GM12801 (cell line): Measurements from ENCODE around the gene GAS7.

Experiments used
- TF ChIP-seq, protein P1 (sequence below): IDR thresholded peaks from one replicate; pipeline ENCODE4 v1.5.1; 2011; ENCODE audit warnings: control low read depth; ENCODE audit not compliant: insufficient read length; ENCODE audit errors: extremely low read depth

GAS7 gene

DNA sequence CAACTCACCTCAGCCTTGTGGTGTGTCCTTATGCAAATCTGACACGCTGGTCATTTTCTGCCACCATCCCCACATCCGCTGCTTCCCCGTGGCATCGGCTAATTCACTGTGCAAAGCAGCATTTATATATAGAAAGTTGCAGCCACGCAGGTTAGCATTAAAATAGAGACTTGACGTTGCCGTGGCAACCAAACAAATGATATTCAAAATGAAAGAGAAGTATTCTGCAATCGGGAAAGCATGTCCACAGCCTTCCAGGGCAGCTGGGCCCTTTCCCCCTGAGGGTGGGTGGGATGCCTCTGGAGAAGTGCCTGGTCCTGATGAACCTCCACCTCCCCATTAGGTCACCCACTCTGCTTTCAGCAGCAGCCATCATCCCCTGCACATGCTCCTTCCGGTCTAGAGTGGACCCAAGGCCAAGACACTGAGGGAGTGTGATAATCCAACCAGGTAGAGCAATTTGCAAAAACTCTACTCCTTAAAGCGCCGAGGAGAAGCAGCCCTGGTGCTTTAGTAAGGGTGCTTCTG is 138.7 kb downstream of the GAS7 start:
- TF ChIP-seq, protein P1, sequence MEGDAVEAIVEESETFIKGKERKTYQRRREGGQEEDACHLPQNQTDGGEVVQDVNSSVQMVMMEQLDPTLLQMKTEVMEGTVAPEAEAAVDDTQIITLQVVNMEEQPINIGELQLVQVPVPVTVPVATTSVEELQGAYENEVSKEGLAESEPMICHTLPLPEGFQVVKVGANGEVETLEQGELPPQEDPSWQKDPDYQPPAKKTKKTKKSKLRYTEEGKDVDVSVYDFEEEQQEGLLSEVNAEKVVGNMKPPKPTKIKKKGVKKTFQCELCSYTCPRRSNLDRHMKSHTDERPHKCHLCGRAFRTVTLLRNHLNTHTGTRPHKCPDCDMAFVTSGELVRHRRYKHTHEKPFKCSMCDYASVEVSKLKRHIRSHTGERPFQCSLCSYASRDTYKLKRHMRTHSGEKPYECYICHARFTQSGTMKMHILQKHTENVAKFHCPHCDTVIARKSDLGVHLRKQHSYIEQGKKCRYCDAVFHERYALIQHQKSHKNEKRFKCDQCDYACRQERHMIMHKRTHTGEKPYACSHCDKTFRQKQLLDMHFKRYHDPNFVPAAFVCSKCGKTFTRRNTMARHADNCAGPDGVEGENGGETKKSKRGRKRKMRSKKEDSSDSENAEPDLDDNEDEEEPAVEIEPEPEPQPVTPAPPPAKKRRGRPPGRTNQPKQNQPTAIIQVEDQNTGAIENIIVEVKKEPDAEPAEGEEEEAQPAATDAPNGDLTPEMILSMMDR = no peak

DNA sequence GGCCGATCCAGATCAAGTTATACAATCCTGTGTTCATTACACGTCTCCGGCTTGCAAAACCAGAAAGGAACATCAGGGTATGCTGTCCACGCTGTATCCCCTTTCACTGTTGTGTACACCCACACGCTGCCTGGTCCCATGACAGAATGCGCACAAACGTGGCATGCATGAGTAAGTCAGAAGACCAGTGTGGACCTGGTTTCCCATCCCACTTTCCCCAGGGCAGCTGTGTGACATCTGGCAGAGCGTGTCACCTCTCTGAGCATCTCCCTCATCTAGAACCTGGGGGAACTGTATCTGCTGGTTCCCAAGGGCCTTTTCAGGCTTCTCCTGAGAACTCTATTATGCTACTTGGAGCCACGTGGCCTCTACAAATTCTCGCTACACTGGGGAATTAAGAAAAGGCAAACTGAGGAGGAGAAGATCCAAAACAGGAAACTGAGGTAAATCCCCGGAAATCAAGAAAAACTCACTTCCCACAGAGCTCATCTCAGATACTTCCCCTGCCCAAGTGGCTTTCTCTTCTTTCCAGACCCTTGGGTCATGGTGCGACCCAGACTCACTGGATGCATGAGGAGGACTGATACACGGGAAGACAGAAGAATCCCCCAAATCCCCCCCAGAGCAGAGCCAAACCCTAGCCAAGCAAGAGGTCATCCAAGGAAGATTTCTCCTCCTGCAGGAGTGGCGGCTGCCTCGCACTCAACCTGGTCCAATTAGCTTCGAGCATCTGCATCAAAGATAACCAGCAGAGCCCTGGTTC is 139.3 kb downstream of the GAS7 start:
- TF ChIP-seq, protein P1 = no peak

DNA sequence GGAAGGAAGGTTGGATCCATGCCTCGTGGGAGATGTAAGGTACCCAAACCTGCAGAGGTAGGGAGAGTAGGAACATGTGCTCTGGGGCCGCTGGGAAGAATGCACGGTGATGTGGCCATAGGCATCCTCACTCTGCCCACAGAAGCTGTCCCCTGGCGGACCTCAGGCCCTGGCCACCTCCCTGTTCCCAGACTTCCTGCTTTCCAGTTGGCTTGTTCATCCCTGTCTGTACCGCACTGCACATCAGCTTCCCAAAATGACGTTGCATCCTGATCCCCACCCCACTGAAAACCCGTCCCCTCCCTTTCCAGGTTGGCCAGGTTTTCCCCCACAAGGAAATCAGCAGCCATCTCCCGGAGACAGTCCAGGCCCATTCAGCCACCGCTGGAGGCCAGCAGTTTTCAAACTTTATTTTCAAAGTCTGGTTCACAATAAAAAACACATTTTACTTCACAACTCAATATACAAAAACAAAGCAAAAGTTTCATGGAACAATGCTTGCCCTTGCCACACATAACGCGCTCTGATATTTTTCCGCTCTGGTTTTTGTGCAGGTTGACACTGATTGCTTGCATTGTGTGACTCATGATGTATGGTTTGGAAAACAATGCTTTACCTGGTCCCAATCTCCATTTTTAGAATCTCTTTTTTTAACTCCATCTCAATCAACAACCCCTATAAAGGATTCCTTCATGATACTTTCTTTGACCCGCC is 143.0 kb downstream of the GAS7 start:
- TF ChIP-seq, protein P1 = no peak

DNA sequence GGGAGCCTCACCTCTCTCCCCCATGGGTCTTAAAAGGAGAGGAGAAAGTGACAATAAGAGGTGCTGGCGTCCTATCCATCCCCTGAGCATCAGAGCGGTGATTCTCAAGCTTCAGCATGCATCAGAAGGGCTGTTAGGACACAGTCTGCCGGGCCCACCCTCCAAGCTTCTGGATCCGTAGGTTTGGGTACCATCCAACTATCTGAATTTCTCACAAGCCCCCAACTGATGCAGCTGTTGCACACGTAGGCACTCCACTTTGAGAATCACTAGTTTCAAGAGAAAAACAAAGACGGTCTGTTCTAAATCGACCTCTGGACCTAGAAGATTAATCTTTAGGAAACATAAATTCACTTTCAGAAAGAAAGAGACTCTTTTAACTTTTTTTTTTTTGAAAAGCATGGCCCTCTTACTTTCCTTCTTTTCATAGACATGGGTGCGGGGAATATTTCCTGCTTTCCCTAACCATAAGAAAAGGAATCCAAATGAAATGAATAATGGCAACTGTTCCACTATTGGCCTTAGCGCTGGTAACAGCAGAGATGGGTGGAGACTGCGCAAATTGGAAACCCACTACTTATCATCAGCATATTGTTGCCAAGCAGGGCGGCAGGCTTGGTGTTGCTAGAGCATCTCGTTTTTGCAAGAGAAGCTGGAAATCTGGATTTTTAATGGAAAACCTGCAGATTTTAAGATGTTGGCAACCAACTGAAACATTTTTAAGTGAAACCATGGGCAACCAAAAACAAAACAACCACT is 144.4 kb downstream of the GAS7 start:
- TF ChIP-seq, protein P1 = no peak

DNA sequence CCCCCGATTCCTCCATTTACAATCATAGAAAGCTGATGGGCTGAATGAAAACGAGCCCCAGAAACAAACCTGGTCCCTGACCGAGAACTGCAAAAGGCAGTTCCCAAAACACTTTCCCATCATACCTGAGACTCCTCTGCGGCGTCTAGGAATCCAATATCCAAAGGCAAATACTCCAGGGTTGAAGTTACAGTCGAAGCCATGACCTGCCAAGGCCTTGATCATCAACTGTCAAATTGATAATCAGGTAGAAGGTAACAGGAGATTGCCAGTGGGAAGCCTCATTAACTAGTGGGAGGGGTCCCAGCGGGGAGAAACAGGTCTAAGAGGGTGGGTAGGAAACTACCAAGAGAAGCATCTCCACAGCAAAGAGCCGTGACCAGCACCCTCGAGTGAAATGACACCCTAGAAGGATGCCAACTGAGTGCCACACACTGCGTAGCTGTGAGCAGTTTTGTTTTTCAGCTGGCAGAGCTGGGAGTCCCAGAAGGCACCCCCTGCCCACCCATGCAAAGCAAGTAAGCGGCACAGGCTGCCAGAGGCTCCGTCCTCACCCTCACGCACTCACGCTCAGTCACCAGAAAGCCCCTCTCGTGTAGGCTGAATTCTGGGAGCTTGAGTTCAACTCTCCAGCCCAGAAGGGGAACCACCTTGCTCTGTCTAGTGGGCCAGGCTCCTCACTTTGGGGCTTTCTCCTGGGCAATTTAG is 146.1 kb downstream of the GAS7 start:
- TF ChIP-seq, protein P1 = no peak

DNA sequence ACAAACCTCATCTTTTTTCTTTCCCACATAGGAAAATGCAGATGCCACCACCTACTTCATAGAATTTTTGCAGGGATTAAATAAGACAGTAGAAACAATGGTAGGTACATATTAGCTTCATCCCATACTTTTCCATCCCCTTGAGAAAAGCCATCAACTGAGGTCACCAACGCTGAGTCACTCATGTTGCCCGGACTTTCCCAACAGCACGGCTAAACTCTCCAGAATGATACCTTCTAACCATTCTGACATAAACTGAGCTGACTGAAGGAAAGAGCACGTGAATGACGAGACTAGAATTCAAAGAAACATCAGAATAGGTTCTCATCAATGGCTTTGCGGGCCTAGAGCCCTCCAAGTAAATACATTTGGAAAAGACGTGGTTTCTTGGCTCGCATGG is 147.3 kb downstream of the GAS7 start:
- TF ChIP-seq, protein P1 = no peak
